MM.1S (cell line): ENCODE data around the gene HGD.

Source experiments
- CTCF ChIP-seq: fragments of 300-600 bp; sonication (generic); IDR thresholded peaks from 2 replicates; pipeline ENCODE4 v1.5.1; 2016; ENCODE audit warnings: antibody characterized with exemption, low read length, mixed read lengths
- EZH2 ChIP-seq: fragments of 300-600 bp; sonication (generic); optimal IDR thresholded peaks from 2 replicates; pipeline ENCODE3; 2017; ENCODE audit warnings: low read depth, mild to moderate bottlenecking, antibody characterized with exemption, low read length, mixed read lengths

- no peak for TF ChIP-seq CTCF
- TF ChIP-seq EZH2 = no peak
Measured at GRCh38 chr3:120646771-120647432, 35.1 kb downstream of the HGD start.
